Testis (tissue), 3 donors: Measurements from ENCODE around the gene ST7. TPM values are rescaled to one million over a fixed set of nuclear protein-coding genes. Genes with fewer than 3 reads are reported as not detected.

Source experiments
- DNase-seq: peaks from one replicate; pipeline ENCODE4 v3.0.0-alpha.2; 2019
- H3K27ac ChIP-seq, 2 donors: fragments of 200-600 bp; sonication (generic); one replicate each; pipeline ENCODE4 v1.5.1; 2019
- H3K27me3 ChIP-seq: fragments of 200-600 bp; sonication (generic); one replicate; pipeline ENCODE4 v1.5.1; 2019
- H3K36me3 ChIP-seq: fragments of 200-600 bp; sonication (generic); one replicate; pipeline ENCODE4 v1.5.1; 2017; ENCODE audit warnings: low read depth; ENCODE audit errors: missing control alignments
- H3K4me1 ChIP-seq: fragments of 200-600 bp; sonication (generic); one replicate; pipeline ENCODE4 v1.5.1; 2019
- H3K4me3 ChIP-seq, 2 donors: fragments of 200-600 bp; sonication (generic); one replicate each; pipeline ENCODE4 v1.5.1; 2017 to 2019
- H3K9me3 ChIP-seq: fragments of 200-600 bp; sonication (generic); one replicate; pipeline ENCODE4 v1.5.1; 2017
- CTCF ChIP-seq, 3 experiments: fragments of 450-650 bp in 2 of 3; fragments of 200-600 bp in 1 of 3; sonication (generic) in 1 of 3; IDR thresholded peaks; one replicate each; pipeline ENCODE4 v1.5.1; 2016 to 2019; ENCODE audit warnings: antibody characterized with exemption in 3 of 3, mild to moderate bottlenecking in 2 of 3, moderate library complexity in 1 of 3
- POLR2A ChIP-seq: fragments of 450-650 bp; IDR thresholded peaks from one replicate; pipeline ENCODE4 v1.6.1; 2017; ENCODE audit warnings: antibody characterized with exemption, mild to moderate bottlenecking, moderate library complexity
- WGBS, 2 donors: methylation state at CpG; one replicate each; pipeline ENCODE4 v1.1.5; 2018; 5-methylcytosine and 5-hydroxymethylcytosine counted together
- intact Hi-C: fragments of 100-400 bp; cut with DNase I; formaldehyde crosslinking; loops from one replicate; pipeline ENCODE4 v1.15.1; 2023; ENCODE audit warnings: low total_unique reads
- polyA plus RNA-seq: library from polyadenylated mRNA; stranded (reverse); fragments of 350-450 nt; fragmentation: Illumina TruSeq; extraction: RNeasy Lipid Tissue Mini Kit (QIAGEN cat#74804); gene quantifications from one replicate; pipeline ENCODE4 v1.2.3, GENCODE V29; 2014; ENCODE audit warnings: low read depth, low replicate concordance; ENCODE audit not compliant: insufficient read depth
- total RNA-seq, 2 donors: library from RNA; depleted of rRNA; stranded (reverse); fragments of >200 nt; gene quantifications; one replicate each; pipeline ENCODE4 v1.2.3, GENCODE V29; 2016

Gene ST7
- total and polyA plus RNA-seq, 3 donors from 2014 or later: 15.9 to 25.3 (median 23.2) TPM

- Histone ChIP-seq H3K4me1 (peaks cover under 1% of the 10 kb centered on the region), H3K27ac (no peak overlapping the region), H3K27me3 (no peaks in the 10 kb centered on the region), H3K4me3 (no peak overlapping the region), H3K9me3 (no peaks in the 10 kb centered on the region), H3K36me3 (no peaks in the 10 kb centered on the region)
- no peak for DNase-seq
- TF ChIP-seq CTCF (IDR thresholded peaks at IDR 0.05): no peak
- no peak for TF ChIP-seq POLR2A
- intact Hi-C loops: no loop called here
Measured at GRCh38 chr7:117077658-117078057, 124.4 kb downstream of the ST7 start.

- no peaks in the 10 kb centered on the region for H3K27me3 ChIP-seq
- no peak overlapping the region for H3K27ac ChIP-seq
- DNase-seq: no peak
- peaks cover 12% of the 10 kb centered on the region for H3K4me1 ChIP-seq
- TF ChIP-seq POLR2A (no peak), CTCF (IDR thresholded peaks at IDR 0.05) (no peak)
- H3K9me3 ChIP-seq: no peaks in the 10 kb centered on the region
- intact Hi-C loops: no loop called here
- H3K4me3 ChIP-seq: no peak overlapping the region
- H3K36me3 ChIP-seq: no peaks in the 10 kb centered on the region
- 75 to 82% methylated on average over 2 of the region's 2 CpGs for WGBS, 2 donors
Measured at GRCh38 chr7:117082647-117083046, 129.3 kb downstream of the ST7 start.

GRCh38 chr7:117083648-117084047, 130.3 kb downstream of the ST7 start:
- TF ChIP-seq POLR2A: no peak
- TF ChIP-seq CTCF (IDR thresholded peaks at IDR 0.05): no peak
- Histone ChIP-seq H3K4me1 (peaks cover 12% of the 10 kb centered on the region), H3K4me3 (no peak overlapping the region), H3K27me3 (no peaks in the 10 kb centered on the region), H3K36me3 (no peaks in the 10 kb centered on the region), H3K27ac (no peak overlapping the region), H3K9me3 (no peaks in the 10 kb centered on the region)
- WGBS, 2 donors: 53 to 88% methylated on average over 2 of the region's 2 CpGs
- intact Hi-C loops: no loop called here
- no peak for DNase-seq

GRCh38 chr7:117084286-117084685, 131.0 kb downstream of the ST7 start:
- TF ChIP-seq POLR2A: no peak
- TF ChIP-seq CTCF (IDR thresholded peaks at IDR 0.05): no peak
- Histone ChIP-seq H3K27me3 (no peaks in the 10 kb centered on the region), H3K36me3 (no peaks in the 10 kb centered on the region), H3K4me1 (peaks cover 12% of the 10 kb centered on the region), H3K9me3 (no peaks in the 10 kb centered on the region), H3K4me3 (no peak overlapping the region), H3K27ac (no peak overlapping the region)
- WGBS, 2 donors: 69 to 85% methylated on average over 1 of the region's 1 CpG
- no peak for DNase-seq
- intact Hi-C loops: no loop called here

GRCh38 chr7:117085275-117085674, 132.0 kb downstream of the ST7 start:
- DNase-seq: no peak

More at GRCh38 chr7:117085275-117085674, 132.0 kb downstream of the ST7 start:
- no peaks in the 10 kb centered on the region for H3K27me3 ChIP-seq
- no peaks in the 10 kb centered on the region for H3K36me3 ChIP-seq
- intact Hi-C loops: no loop called here
- H3K9me3 ChIP-seq: no peaks in the 10 kb centered on the region
- no peak overlapping the region for H3K27ac ChIP-seq
- peaks cover 12% of the 10 kb centered on the region for H3K4me1 ChIP-seq
- H3K4me3 ChIP-seq: no peak overlapping the region
- WGBS, 2 donors: 36 to 55% methylated on average over 3 of the region's 3 CpGs
- TF ChIP-seq POLR2A (no peak), CTCF (IDR thresholded peaks at IDR 0.05) (no peak)
